ENCODE measurements around the gene ZNF501.

ZNF501 gene

DNA sequence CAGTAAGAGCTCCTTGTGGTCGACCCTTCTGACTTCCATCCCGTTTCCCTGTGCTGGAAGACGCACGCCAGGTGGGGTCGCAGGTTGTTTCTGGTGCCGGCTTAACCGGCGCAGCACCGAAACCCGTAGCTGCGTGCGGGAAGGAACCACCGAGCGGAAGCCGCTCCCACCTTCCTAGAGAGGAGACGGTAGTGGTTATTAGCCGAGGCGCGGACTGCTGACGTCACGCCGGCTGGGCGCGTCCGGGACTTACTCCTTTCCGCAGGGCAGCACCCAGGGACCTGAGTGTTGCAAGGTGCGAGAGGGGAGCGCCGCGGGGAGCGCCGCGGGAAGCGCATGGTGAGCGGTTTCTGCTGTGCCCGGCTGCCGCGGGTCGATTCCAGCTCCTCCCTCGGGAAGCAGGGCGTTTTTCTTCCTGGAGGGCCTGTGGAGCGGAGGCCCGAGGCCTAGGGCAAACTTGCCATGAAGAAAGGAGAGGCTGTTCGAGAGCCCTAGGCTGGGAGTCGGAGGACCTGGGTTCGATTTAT, at the start of gene ZNF501:
TSS of gene ZNF501 (plus strand) at position 252 of the 527 bp plus-strand sequence. CDS start 4,787 bp downstream, outside the sequence.
- H3K27ac Mint-ChIP-seq: peak within 1 kb of the TSS; percentile 63
- no peaks in the 10 kb centered on the region for H3K27me3 Mint-ChIP-seq
- peaks cover 13% of the 10 kb centered on the region for H3K4me1 Mint-ChIP-seq (ENCODE audit: low read depth)
- peak within 1 kb of the TSS; percentile 88 for H3K4me3 Mint-ChIP-seq
- H3K9me3 Mint-ChIP-seq: peaks cover 78% of the 10 kb centered on the region
- DNase-seq: peak; percentile 90
- H3K36me3 Mint-ChIP-seq (ENCODE audit: low read depth): peaks cover 79% of the 10 kb centered on the region

DNA sequence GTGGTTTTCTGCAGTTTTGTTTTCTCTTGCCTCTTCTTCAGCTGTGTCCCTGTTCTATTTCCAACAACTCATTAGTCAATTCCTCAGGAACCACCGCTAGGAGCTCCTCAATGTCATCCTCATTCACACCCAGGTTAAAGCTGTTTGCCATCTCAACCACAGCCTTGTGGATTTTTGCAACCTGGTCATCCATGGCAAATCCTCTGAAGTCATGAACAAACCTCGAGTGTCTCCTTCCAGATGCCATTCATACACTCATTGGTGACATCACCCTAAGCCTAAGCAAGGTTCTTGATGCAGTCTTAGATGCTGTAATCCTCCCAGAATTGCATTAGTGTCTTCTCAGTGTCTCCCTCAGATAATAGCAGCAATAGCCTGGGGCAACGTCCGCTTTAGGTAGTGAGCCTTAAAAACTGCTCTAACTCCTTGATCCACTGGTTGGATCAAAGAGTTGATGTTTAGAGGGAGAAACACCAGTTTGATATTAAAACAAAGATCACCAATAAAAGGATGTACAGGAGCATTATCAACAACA, 48.4 kb upstream of the ZNF501 start:
- peaks cover 12% of the 10 kb centered on the region for H3K4me1 Mint-ChIP-seq (ENCODE audit: low read depth)
- DNase-seq: no peak
- no peak overlapping the region for H3K4me3 Mint-ChIP-seq
- peaks cover 51% of the 10 kb centered on the region for H3K36me3 Mint-ChIP-seq (ENCODE audit: low read depth)
- peaks cover 44% of the 10 kb centered on the region for H3K9me3 Mint-ChIP-seq
- H3K27me3 Mint-ChIP-seq: peaks cover 10% of the 10 kb centered on the region
- H3K27ac Mint-ChIP-seq: no peak overlapping the region

DNA sequence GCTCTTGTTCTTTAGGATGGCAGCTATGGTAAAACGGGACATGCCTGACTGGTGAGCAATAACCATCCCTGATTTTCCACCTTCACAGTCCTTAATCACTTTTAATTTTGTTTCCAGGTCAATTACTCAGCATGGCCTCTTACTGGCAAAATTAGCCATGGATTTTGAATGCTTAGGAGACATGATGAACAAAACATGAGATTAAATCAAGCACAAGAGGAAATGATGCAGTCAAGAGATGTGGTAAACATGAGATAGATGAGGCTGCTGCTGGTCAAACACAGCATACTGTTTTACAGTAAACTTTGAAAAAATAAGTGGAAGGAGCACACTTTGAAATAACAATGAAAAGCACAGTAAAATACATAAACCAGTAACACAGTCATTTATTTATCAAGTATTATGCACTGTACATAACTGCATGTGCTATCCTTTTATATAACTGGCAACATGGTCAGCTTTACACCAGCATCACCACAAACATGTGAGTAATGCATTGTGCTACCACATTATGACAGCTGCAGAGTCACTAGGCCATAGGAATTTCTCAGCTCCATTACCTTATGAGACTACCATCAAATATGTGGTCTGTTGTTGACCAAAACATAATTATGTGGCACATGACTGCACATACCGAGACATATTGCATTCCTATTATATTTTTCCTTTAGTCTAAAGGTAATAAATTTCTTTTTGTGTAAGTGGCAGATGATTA, 47.1 kb upstream of the ZNF501 start:
- H3K9me3 Mint-ChIP-seq: peaks cover 51% of the 10 kb centered on the region

DNA sequence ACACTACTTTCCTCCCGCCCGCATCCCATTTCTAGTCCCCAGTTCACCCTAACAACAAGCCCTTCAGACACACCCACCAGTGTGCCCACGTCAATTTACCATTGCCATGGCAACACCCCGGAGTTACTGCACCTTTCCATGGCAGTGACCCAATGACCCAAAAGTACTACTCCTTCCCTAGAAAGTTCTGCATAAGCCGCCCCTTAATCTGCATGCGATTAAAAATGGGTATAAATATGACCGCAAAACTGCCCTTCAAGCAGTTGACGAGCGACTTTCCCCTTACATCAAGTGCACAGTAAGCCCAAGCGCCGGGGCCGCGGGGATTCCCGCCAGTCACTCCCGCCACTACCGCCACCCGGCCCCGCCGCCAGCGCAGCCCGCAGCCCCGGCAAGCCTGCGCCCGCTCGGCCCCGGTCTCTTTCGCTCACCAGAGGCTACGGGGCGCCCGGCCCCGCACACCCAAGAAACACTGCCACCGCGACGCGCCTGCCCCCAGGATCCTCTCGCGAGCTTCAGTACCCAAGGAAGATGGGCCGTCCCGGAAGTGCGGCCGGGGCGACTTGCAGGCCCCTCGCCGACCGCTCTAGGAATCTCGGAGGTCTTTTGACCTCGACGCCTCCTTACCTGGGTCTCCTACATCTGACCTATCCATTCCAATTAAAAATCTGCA, 44.2 kb upstream of the ZNF501 start:
- peak overlapping the region; percentile 76 for H3K4me3 Mint-ChIP-seq
- H3K27ac Mint-ChIP-seq: peak overlapping the region; percentile 63
- peak; percentile 75 for DNase-seq
- H3K9me3 Mint-ChIP-seq: peaks cover 56% of the 10 kb centered on the region
- H3K27me3 Mint-ChIP-seq: peaks cover 36% of the 10 kb centered on the region
- peaks cover 12% of the 10 kb centered on the region for H3K4me1 Mint-ChIP-seq (ENCODE audit: low read depth)
- peaks cover 58% of the 10 kb centered on the region for H3K36me3 Mint-ChIP-seq (ENCODE audit: low read depth)

More for the DNA sequence above, 47.1 kb upstream of the ZNF501 start:
- no peak overlapping the region for H3K27ac Mint-ChIP-seq
- H3K36me3 Mint-ChIP-seq (ENCODE audit: low read depth): peaks cover 58% of the 10 kb centered on the region
- DNase-seq: no peak
- H3K27me3 Mint-ChIP-seq: peaks cover 20% of the 10 kb centered on the region
- H3K4me1 Mint-ChIP-seq (ENCODE audit: low read depth): peaks cover 12% of the 10 kb centered on the region
- no peak overlapping the region for H3K4me3 Mint-ChIP-seq

DNA sequence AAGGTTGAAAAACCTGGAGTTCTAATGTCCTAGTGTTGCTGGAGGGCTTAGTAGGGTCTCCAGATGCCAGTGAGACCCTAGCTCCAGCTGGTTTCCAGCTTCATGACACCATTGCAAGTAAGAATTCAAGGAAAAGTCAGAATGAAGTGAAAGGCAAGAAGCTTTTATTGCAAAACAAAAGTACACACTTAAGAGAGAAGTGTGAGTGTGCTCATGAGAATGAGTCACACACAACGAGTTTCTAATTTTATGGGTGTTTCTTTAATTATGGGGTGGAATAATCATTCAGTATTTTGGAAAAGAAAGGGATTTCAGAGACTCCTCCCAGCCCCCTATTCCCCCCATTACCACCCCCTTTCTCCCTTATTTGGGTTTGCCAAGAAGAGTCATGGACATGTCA, 41.5 kb upstream of the ZNF501 start:
- Mint-ChIP-seq H3K27ac (no peak overlapping the region), H3K4me1 (ENCODE audit: low read depth) (peaks cover 12% of the 10 kb centered on the region), H3K27me3 (peaks cover 61% of the 10 kb centered on the region), H3K4me3 (no peak overlapping the region), H3K9me3 (peaks cover 51% of the 10 kb centered on the region), H3K36me3 (ENCODE audit: low read depth) (peaks cover 39% of the 10 kb centered on the region)
- no peak for DNase-seq

DNA sequence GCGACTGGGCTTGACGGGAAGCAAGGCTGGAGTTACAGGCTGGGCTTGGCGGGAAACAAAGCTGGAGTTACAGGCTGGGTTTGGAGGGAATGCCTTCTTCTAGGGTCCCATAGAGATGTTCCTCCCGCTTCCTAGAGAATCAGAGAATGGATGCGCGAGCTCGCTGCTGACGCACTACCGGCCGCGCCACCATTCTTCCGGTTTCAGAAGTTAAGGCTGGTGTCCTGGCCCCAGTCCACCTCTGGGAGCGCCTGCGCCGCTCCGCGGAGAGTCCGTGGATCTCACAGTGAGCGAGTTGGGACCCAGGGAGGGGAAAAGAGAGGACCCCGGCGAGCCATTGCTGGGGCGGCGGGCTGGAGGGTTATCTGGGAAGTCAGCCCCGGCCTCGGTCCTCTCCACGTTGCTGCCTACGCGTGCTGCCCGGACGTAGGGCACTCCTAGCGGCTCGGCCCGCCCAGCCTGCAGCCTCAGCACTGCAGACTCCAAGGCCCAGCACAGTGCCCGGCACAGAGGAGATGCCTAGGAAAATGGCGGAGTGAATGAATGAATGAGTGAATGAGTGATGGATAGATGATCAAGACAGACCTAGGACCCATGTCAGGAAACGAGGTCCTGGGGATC, 16.9 kb upstream of the ZNF501 start, which contains the start of gene ZNF502:
TSS of gene ZNF502 (plus strand) at position 206 of the 621 bp plus-strand sequence. CDS start 7,602 bp downstream, outside the sequence.
- H3K4me1 Mint-ChIP-seq (ENCODE audit: low read depth): peaks cover 17% of the 10 kb centered on the region
- H3K9me3 Mint-ChIP-seq: peaks cover 68% of the 10 kb centered on the region
- peaks cover 29% of the 10 kb centered on the region for H3K27me3 Mint-ChIP-seq
- peak within 1 kb of the TSS; percentile 68 for H3K27ac Mint-ChIP-seq
- DNase-seq: peak; percentile 79
- peak within 1 kb of the TSS; percentile 89 for H3K4me3 Mint-ChIP-seq
- peaks cover 57% of the 10 kb centered on the region for H3K36me3 Mint-ChIP-seq (ENCODE audit: low read depth)

DNA sequence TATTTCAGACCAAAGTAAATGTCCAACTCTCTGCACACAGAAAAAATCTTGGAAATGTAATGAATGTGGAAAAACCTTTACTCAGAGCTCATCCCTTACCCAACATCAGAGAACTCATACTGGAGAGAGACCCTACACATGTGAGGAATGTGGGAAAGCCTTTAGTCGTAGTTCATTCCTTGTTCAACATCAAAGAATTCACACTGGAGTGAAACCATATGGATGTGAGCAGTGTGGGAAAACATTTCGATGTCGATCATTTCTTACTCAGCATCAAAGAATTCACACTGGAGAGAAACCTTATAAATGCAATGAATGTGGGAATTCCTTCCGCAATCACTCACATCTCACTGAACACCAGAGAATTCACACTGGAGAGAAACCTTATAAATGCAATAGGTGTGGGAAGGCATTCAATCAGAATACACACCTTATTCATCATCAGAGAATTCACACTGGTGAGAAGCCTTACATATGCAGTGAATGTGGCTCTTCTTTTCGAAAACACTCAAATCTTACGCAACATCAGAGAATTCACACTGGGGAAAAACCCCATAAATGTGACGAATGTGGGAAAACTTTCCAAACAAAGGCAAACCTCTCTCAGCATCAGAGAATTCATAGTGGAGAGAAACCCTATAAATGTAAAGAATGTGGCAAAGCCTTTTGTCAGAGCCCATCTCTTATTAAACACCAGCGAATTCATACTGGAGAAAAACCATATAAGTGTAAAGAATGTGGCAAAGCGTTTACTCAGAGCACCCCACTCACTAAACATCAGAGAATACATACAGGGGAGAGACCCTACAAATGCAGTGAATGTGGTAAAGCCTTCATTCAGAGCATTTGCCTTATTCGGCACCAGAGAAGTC, 8.0 kb upstream of the ZNF501 start:
- H3K27me3 Mint-ChIP-seq: no peaks in the 10 kb centered on the region
- H3K4me3 Mint-ChIP-seq: no peak overlapping the region
- DNase-seq: no peak
- H3K4me1 Mint-ChIP-seq (ENCODE audit: low read depth): no peaks in the 10 kb centered on the region
- peaks cover 73% of the 10 kb centered on the region for H3K9me3 Mint-ChIP-seq
- H3K36me3 Mint-ChIP-seq (ENCODE audit: low read depth): peaks cover 85% of the 10 kb centered on the region
- no peak overlapping the region for H3K27ac Mint-ChIP-seq

DNA sequence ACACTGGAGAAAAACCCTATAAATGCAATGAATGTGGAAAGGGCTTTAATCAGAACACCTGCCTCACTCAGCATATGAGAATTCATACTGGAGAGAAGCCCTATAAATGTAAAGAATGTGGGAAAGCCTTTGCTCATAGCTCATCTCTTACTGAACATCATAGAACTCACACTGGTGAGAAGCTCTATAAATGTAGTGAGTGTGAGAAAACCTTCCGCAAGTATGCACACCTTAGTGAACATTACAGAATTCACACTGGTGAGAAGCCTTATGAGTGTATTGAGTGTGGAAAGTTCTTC, 7.4 kb upstream of the ZNF501 start:
- no peak overlapping the region for H3K4me3 Mint-ChIP-seq
- peaks cover 81% of the 10 kb centered on the region for H3K36me3 Mint-ChIP-seq (ENCODE audit: low read depth)
- no peaks in the 10 kb centered on the region for H3K27me3 Mint-ChIP-seq
- DNase-seq: no peak
- H3K27ac Mint-ChIP-seq: no peak overlapping the region
- H3K9me3 Mint-ChIP-seq: peaks cover 70% of the 10 kb centered on the region
- H3K4me1 Mint-ChIP-seq (ENCODE audit: low read depth): no peaks in the 10 kb centered on the region

DNA sequence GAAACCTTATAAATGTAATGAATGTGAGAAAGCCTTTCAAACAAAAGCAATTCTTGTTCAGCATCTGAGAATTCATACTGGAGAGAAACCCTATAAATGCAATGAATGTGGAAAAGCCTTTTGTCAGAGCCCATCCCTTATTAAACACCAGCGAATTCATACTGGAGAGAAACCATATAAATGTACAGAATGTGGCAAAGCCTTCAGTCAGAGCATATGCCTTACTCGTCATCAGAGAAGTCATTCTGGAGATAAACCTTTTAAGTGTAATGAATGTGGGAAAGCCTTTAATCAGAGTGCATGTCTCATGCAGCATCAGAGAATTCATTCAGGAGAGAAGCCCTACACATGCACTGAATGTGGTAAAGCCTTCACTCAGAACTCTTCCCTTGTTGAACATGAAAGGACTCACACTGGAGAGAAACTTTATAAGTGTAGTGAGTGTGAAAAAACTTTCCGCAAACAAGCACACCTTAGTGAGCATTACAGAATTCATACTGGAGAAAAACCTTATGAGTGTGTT, 5.3 kb downstream of the ZNF501 start:
- Mint-ChIP-seq H3K27ac (no peak overlapping the region), H3K27me3 (no peaks in the 10 kb centered on the region), H3K36me3 (ENCODE audit: low read depth) (peaks cover 73% of the 10 kb centered on the region), H3K4me3 (no peak overlapping the region), H3K4me1 (ENCODE audit: low read depth) (peaks cover 6% of the 10 kb centered on the region), H3K9me3 (peaks cover 78% of the 10 kb centered on the region)
- DNase-seq: no peak

DNA sequence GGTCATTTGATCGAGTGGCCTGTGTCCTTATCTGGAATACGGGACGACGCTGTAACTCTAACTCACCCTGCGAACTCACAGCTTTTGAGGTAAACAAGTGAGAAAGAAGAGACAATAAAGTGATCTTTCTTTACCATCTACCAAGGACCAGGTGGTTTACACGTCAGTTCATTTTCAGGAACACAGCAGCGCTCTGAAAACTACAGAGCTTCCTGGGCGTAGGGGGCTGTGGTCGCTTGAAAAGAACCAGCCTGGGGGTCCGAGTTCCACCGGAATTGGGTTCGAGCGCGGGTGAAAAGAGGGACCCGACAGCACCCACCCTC, 31.6 kb downstream of the ZNF501 start:
- H3K4me3 Mint-ChIP-seq: peak overlapping the region; percentile 94

DNA sequence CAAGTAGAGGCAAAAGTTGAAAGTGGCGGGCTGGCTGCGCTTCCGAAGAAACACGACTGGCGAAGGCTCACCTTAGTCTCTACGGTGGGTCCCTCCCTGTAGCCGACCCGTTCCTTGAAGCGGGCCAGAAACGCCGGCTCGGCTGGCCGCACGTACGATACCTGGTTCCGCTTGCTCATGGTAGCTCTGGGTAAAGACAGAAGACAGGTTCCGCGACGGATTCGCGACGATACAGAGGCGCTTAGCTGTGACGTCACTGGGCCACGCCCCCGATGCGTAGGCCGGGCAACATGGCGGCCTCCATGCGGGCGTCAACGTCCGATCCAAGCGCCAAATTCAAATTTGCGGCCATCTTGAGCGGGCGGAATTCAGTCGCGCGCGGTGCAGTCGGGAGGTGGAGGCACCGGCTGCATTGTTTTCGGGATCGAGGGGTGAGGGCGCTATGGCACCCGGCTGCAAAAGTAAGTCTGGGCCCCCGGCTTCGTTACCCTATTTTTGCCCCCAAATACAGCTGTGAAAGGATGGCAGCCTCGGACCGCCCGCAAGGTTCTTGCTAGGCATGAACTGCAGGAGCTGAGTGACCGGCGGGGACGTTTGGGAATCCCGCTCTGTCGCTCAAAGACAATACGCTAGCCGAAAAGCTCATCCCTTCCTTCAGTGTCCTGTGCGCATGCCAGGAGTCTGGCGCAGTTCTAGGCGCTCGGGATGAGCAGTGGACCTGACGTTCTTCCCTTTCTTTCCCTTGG, 32.2 kb downstream of the ZNF501 start, which contains the start of the genes KIAA1143 and KIF15:
TSS of gene KIAA1143 (minus strand) at position 196 of the 746 bp plus-strand sequence. CDS start at position 179, 17 bp downstream.
TSS of gene KIF15 (plus strand) at position 371 of the 746 bp plus-strand sequence. CDS start at position 443, 72 bp downstream.
- Mint-ChIP-seq H3K9me3 (peaks cover 22% of the 10 kb centered on the region), H3K27ac (peak within 1 kb of the TSS; percentile 91), H3K4me3 (peak within 1 kb of the TSS; percentile 94), H3K27me3 (no peaks in the 10 kb centered on the region), H3K36me3 (ENCODE audit: low read depth) (peaks cover 88% of the 10 kb centered on the region), H3K4me1 (ENCODE audit: low read depth) (peaks cover 32% of the 10 kb centered on the region)
- DNase-seq: peak; percentile 99

More for the DNA sequence above, 31.6 kb downstream of the ZNF501 start:
- Mint-ChIP-seq H3K36me3 (ENCODE audit: low read depth) (peaks cover 88% of the 10 kb centered on the region), H3K9me3 (peaks cover 22% of the 10 kb centered on the region), H3K27me3 (no peaks in the 10 kb centered on the region), H3K27ac (peak overlapping the region; percentile 91), H3K4me1 (ENCODE audit: low read depth) (peaks cover 33% of the 10 kb centered on the region)
- DNase-seq: no peak

DNA sequence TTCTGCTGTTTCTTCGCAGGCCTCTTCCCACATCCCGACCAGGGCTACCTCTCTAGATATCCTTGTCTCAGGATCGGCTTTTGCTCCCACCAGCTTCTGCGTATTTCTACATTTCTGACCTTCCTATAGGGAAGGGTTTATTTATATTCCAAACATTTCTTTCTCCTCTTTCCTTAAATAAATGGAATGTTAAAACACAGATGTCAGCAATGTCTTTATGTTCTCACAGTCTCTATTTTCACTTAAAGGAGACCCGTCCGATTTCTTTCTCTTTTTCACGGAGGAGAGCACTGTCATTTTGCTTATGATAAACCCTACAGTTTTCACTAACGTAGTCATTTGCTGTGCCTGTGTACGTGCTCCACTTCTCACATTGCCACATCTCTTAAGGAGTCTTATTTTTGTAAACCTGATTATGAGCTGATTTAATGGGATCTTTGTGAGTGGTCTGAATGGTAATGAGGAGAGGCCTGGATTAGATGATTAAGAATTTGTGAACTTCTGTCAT, 32.8 kb downstream of the ZNF501 start:
- Mint-ChIP-seq H3K27ac (peak overlapping the region; percentile 91), H3K27me3 (no peaks in the 10 kb centered on the region), H3K4me1 (ENCODE audit: low read depth) (peaks cover 30% of the 10 kb centered on the region), H3K9me3 (peaks cover 21% of the 10 kb centered on the region), H3K4me3 (peak overlapping the region; percentile 94), H3K36me3 (ENCODE audit: low read depth) (peaks cover 87% of the 10 kb centered on the region)
- DNase-seq: no peak

DNA sequence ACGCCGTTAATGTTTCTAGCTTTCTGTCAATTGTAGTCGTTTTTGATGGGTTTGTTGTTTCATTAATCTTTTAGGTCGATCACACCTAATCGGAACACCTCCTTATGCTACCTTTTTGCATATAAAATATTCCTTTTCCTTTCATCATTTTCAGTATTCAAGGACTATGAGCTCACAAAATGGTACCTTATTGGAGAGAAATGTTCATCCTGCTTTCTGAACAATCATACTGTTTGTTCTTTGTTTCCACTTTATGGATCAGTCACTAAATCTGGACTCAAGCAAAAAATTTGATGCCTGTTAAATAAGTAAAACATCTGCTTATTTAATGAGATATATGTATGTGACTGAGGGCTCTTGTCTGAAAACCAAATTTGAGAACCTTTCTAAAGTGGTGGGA, 33.3 kb downstream of the ZNF501 start:
- H3K4me3 Mint-ChIP-seq: peak overlapping the region; percentile 94
- peaks cover 25% of the 10 kb centered on the region for H3K4me1 Mint-ChIP-seq (ENCODE audit: low read depth)
- H3K27me3 Mint-ChIP-seq: no peaks in the 10 kb centered on the region
- H3K9me3 Mint-ChIP-seq: peaks cover 17% of the 10 kb centered on the region
- H3K27ac Mint-ChIP-seq: peak overlapping the region; percentile 91
- H3K36me3 Mint-ChIP-seq (ENCODE audit: low read depth): peaks cover 87% of the 10 kb centered on the region
- DNase-seq: no peak
